Muscle layer of colon (tissue), 2 donors: Measurements from ENCODE around the gene GUSB.
"Not testable (repeated sequence)": the region's sequence is repeated elsewhere in the genome, so short reads cannot be mapped to it uniquely, and the experiment has no call there.

ENCODE experiments used
- H3K27ac ChIP-seq: one replicate; pipeline ENCODE4 v1.7.0; 2013; ENCODE audit warnings: low read depth, mild to moderate bottlenecking, low read length, moderate library complexity
- H3K27me3 ChIP-seq, 2 donors: one replicate each; pipeline ENCODE4 v1.7.0; 2013; ENCODE audit warnings: low read length in 2 of 2, mild to moderate bottlenecking in 2 of 2; ENCODE audit not compliant: insufficient read depth in 2 of 2, control insufficient read depth in 1 of 2
- H3K36me3 ChIP-seq: one replicate; pipeline ENCODE4 v1.7.0; 2013; ENCODE audit warnings: mild to moderate bottlenecking, low read length; ENCODE audit not compliant: insufficient read depth
- H3K4me1 ChIP-seq: one replicate; pipeline ENCODE4 v1.7.0; 2013; ENCODE audit warnings: mild to moderate bottlenecking, low read length; ENCODE audit not compliant: insufficient read depth
- H3K4me3 ChIP-seq, 2 donors: one replicate each; pipeline ENCODE4 v1.7.0; 2013; ENCODE audit warnings: low read length in 2 of 2, low read depth in 1 of 2, mild to moderate bottlenecking in 1 of 2, moderate library complexity in 1 of 2
- H3K9ac ChIP-seq: one replicate; pipeline ENCODE4 v1.7.0; 2013; ENCODE audit warnings: low read length
- H3K9me3 ChIP-seq: one replicate; pipeline ENCODE4 v1.7.0; 2013; ENCODE audit warnings: mild to moderate bottlenecking, low read length
- donor health status: abdominal sarcoma.
- donor health status: Adenocarcinoma of cecum.

GUSB gene

GRCh38 chr7:65981965-65982792 lies at the start of gene GUSB:
GUSB (minus strand) TSS chr7:65982213; CDS start chr7:65982183, 30 bp downstream.
- Histone ChIP-seq H3K27me3 (no peaks in the 10 kb centered on the region), H3K27ac (peak within 1 kb of the TSS; percentile 94), H3K36me3 (peaks cover 10% of the 10 kb centered on the region), H3K9me3 (no peaks in the 10 kb centered on the region), H3K9ac (peak within 1 kb of the TSS; percentile 50), H3K4me1 (peaks cover 12% of the 10 kb centered on the region), H3K4me3 (peak within 1 kb of the TSS; percentile 68 to 83)

GRCh38 chr7:66028342-66028741 lies 46.3 kb upstream of the GUSB start:
- H3K9ac ChIP-seq, H3K27ac ChIP-seq, H3K36me3 ChIP-seq, H3K9me3 ChIP-seq, H3K4me1 ChIP-seq, H3K27me3 ChIP-seq, H3K4me3 ChIP-seq: not testable (repeated sequence)

GRCh38 chr7:66016131-66016461 lies 34.1 kb upstream of the GUSB start:
- Histone ChIP-seq H3K27ac (no peak overlapping the region), H3K9ac (no peak overlapping the region), H3K4me1 (no peaks in the 10 kb centered on the region), H3K27me3 (no peaks in the 10 kb centered on the region), H3K4me3 (no peak overlapping the region), H3K9me3 (no peaks in the 10 kb centered on the region), H3K36me3 (no peaks in the 10 kb centered on the region)

GRCh38 chr7:66015440-66016130 lies 33.6 kb upstream of the GUSB start:
- H3K9me3 ChIP-seq, result no peaks in the 10 kb centered on the region
- no peak overlapping the region for H3K9ac ChIP-seq
- no peaks in the 10 kb centered on the region for H3K27me3 ChIP-seq
- H3K4me1 ChIP-seq, result no peaks in the 10 kb centered on the region
- no peak overlapping the region for H3K27ac ChIP-seq
- H3K36me3 ChIP-seq, result no peaks in the 10 kb centered on the region
- no peak overlapping the region for H3K4me3 ChIP-seq

GRCh38 chr7:66013938-66014337 lies 31.9 kb upstream of the GUSB start:
- H3K27ac ChIP-seq, result no peak overlapping the region
- H3K36me3 ChIP-seq, result no peaks in the 10 kb centered on the region
- no peak overlapping the region for H3K9ac ChIP-seq
- H3K4me1 ChIP-seq, result no peaks in the 10 kb centered on the region
- no peaks in the 10 kb centered on the region for H3K9me3 ChIP-seq
- H3K27me3 ChIP-seq, result no peaks in the 10 kb centered on the region
- H3K4me3 ChIP-seq, result no peak overlapping the region

- H3K36me3 ChIP-seq, result no peaks in the 10 kb centered on the region
- H3K4me3 ChIP-seq, result no peak overlapping the region
- H3K4me1 ChIP-seq, result no peaks in the 10 kb centered on the region
- H3K27me3 ChIP-seq, result no peaks in the 10 kb centered on the region
- H3K9ac ChIP-seq, result no peak overlapping the region
- no peaks in the 10 kb centered on the region for H3K9me3 ChIP-seq
- H3K27ac ChIP-seq, result no peak overlapping the region
These were observed 25.2 kb upstream of the GUSB start for GRCh38 chr7:66007232-66007631.

- not testable (repeated sequence) for H3K27me3 ChIP-seq, H3K27ac ChIP-seq, H3K9me3 ChIP-seq, H3K4me3 ChIP-seq, H3K9ac ChIP-seq, H3K36me3 ChIP-seq, H3K4me1 ChIP-seq
These were observed 23.2 kb upstream of the GUSB start for GRCh38 chr7:66005115-66005671.

- not testable (repeated sequence) for H3K27ac ChIP-seq, H3K27me3 ChIP-seq, H3K9me3 ChIP-seq, H3K4me3 ChIP-seq, H3K9ac ChIP-seq, H3K36me3 ChIP-seq, H3K4me1 ChIP-seq
These were observed 18.9 kb upstream of the GUSB start for GRCh38 chr7:66000823-66001417.

- H3K9me3 ChIP-seq, H3K4me3 ChIP-seq, H3K27ac ChIP-seq, H3K27me3 ChIP-seq, H3K4me1 ChIP-seq, H3K36me3 ChIP-seq, H3K9ac ChIP-seq: not testable (repeated sequence)
These were observed 13.0 kb upstream of the GUSB start for GRCh38 chr7:65994984-65995383.

GRCh38 chr7:65992526-65992925 lies 10.5 kb upstream of the GUSB start:
- Histone ChIP-seq H3K27me3 (no peaks in the 10 kb centered on the region), H3K27ac (no peak overlapping the region), H3K9me3 (no peaks in the 10 kb centered on the region), H3K4me3 (no peak overlapping the region), H3K36me3 (no peaks in the 10 kb centered on the region), H3K9ac (no peak overlapping the region), H3K4me1 (no peaks in the 10 kb centered on the region)

GRCh38 chr7:65991829-65992228 lies 9.8 kb upstream of the GUSB start:
- H3K9ac ChIP-seq, H3K27me3 ChIP-seq: not testable (repeated sequence)

More at GRCh38 chr7:65991829-65992228, 9.8 kb upstream of the GUSB start:
- H3K27ac ChIP-seq, H3K4me1 ChIP-seq, H3K36me3 ChIP-seq, H3K9me3 ChIP-seq, H3K4me3 ChIP-seq: not testable (repeated sequence)
